Colonic mucosa (tissue), 4 donors: ENCODE results near the gene LIN28A. TPM values are rescaled to one million over a fixed set of nuclear protein-coding genes. Genes with fewer than 3 reads are reported as not detected.

ENCODE experiments used
- DNase-seq: peaks from one replicate; pipeline ENCODE4 v3.0.0-alpha.2; 2020
- H3K27ac ChIP-seq: fragments of 200-600 bp; one replicate; pipeline ENCODE4 v1.8.0; 2021
- H3K27me3 ChIP-seq: fragments of 200-600 bp; one replicate; pipeline ENCODE4 v1.8.0; 2021
- H3K36me3 ChIP-seq: fragments of 200-600 bp; one replicate; pipeline ENCODE4 v1.8.0; 2021
- H3K4me1 ChIP-seq: fragments of 200-600 bp; one replicate; pipeline ENCODE4 v1.8.0; 2021; ENCODE audit warnings: mild to moderate bottlenecking
- H3K4me3 ChIP-seq: fragments of 200-600 bp; one replicate; pipeline ENCODE4 v1.8.0; 2021
- H3K9ac ChIP-seq, 2 donors: one replicate each; pipeline ENCODE4 v1.7.0; 2013; ENCODE audit warnings: control low read depth in 2 of 2, low read depth in 2 of 2, low read length in 2 of 2
- H3K9me3 ChIP-seq: fragments of 200-600 bp; one replicate; pipeline ENCODE4 v1.8.0; 2021
- intact Hi-C: fragments of 100-400 bp; cut with DNase I; formaldehyde crosslinking; loops from one replicate; pipeline ENCODE4 v1.14.1; 2022
- total RNA-seq, 2 donors: library from RNA; stranded (reverse); fragmentation: NEBNext Ultra II Directional in 1 of 2; extraction: Animal tissue kit (Norgen Biotek cat#: 25700) in 1 of 2; gene quantifications; one replicate each; pipeline ENCODE4 v1.2.1, GENCODE V29; 2021
- TF ChIP-seq, protein P1 (sequence below): fragments of 200-600 bp; IDR thresholded peaks from one replicate; pipeline ENCODE4 v1.8.0; 2022; ENCODE audit warnings: antibody characterized with exemption, mild to moderate bottlenecking
- donor health status: healthy.
- donor health status: DM: no; HTN: no; CAD: no.
- donor health status: DM: no; HTN: no; CAD: no.

The LIN28A gene, protein sequence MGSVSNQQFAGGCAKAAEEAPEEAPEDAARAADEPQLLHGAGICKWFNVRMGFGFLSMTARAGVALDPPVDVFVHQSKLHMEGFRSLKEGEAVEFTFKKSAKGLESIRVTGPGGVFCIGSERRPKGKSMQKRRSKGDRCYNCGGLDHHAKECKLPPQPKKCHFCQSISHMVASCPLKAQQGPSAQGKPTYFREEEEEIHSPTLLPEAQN
- total RNA-seq, result 1 to 10 TPM in 1 of 2 donors, not detected in 1; 1.4 TPM

GRCh38 chr1:26410706-26411623, at the start of gene LIN28A:
Gene LIN28A (plus strand): TSS chr1:26410817. CDS start chr1:26410892, 75 bp downstream.
- no peak within 1 kb of the TSS for H3K9ac ChIP-seq
- H3K27ac ChIP-seq, result no peak within 1 kb of the TSS
- H3K4me3 ChIP-seq, result no peak within 1 kb of the TSS
- H3K27me3 ChIP-seq, result peaks cover 43% of the 10 kb centered on the region
- DNase-seq, result no peak
- TF ChIP-seq, protein P1, sequence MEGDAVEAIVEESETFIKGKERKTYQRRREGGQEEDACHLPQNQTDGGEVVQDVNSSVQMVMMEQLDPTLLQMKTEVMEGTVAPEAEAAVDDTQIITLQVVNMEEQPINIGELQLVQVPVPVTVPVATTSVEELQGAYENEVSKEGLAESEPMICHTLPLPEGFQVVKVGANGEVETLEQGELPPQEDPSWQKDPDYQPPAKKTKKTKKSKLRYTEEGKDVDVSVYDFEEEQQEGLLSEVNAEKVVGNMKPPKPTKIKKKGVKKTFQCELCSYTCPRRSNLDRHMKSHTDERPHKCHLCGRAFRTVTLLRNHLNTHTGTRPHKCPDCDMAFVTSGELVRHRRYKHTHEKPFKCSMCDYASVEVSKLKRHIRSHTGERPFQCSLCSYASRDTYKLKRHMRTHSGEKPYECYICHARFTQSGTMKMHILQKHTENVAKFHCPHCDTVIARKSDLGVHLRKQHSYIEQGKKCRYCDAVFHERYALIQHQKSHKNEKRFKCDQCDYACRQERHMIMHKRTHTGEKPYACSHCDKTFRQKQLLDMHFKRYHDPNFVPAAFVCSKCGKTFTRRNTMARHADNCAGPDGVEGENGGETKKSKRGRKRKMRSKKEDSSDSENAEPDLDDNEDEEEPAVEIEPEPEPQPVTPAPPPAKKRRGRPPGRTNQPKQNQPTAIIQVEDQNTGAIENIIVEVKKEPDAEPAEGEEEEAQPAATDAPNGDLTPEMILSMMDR, result no peak
- no peaks in the 10 kb centered on the region for H3K9me3 ChIP-seq
- H3K4me1 ChIP-seq, result no peaks in the 10 kb centered on the region
- no peaks in the 10 kb centered on the region for H3K36me3 ChIP-seq
- intact Hi-C loops, result no loop called here

GRCh38 chr1:26361605-26362122, 49.0 kb upstream of the LIN28A start:
- H3K9me3 ChIP-seq, result no peaks in the 10 kb centered on the region
- no peak for DNase-seq
- H3K4me3 ChIP-seq, result no peak overlapping the region
- H3K27ac ChIP-seq, result no peak overlapping the region
- no peak overlapping the region for H3K9ac ChIP-seq
- peaks cover 19% of the 10 kb centered on the region for H3K27me3 ChIP-seq
- H3K4me1 ChIP-seq, result peaks cover 11% of the 10 kb centered on the region
- TF ChIP-seq, protein P1, result no peak
- H3K36me3 ChIP-seq, result no peaks in the 10 kb centered on the region
- intact Hi-C loops, result loop anchor here (5.0 kb wide), 1 partner anchor 39 kb away; no protein-coding TSS in a partner anchor

DNA sequence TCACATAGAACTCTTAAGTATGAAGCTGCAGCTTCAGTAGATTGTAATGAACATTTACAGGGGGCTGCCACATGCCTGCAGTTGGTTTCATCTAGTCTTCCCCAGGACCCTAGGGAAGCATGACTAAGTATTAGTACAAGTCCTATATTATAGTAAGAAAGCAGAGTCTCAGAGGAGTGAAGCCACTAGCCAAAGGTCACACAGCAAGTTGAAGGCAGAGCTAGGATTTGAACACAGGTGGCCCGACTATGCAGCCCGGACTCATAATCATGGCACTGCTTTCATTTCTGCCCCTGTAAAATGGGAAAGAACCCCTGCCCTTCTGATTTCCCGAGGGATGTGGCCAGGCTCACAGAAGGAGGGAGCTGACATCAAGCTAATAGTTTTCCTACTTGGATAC, 48.3 kb upstream of the LIN28A start:
- Histone ChIP-seq H3K4me3 (no peak overlapping the region), H3K9me3 (no peaks in the 10 kb centered on the region), H3K27me3 (peaks cover 19% of the 10 kb centered on the region), H3K27ac (no peak overlapping the region), H3K9ac (no peak overlapping the region), H3K36me3 (no peaks in the 10 kb centered on the region), H3K4me1 (peaks cover 11% of the 10 kb centered on the region)
- intact Hi-C loops, result loop anchor here (5.0 kb wide), 1 partner anchor 40 kb away; no protein-coding TSS in a partner anchor
- no peak for DNase-seq
- TF ChIP-seq, protein P1, result no peak

GRCh38 chr1:26363549-26364448, 46.8 kb upstream of the LIN28A start:
- H3K9ac ChIP-seq, result no peak overlapping the region
- DNase-seq, result peak; percentile 87
- H3K27me3 ChIP-seq, result peaks cover 19% of the 10 kb centered on the region
- intact Hi-C loops, result loop anchor here (2.0 to 5.0 kb wide), 2 partner anchors 41 to 79 kb away; no protein-coding TSS in a partner anchor
- no peaks in the 10 kb centered on the region for H3K9me3 ChIP-seq
- H3K27ac ChIP-seq, result no peak overlapping the region
- H3K4me3 ChIP-seq, result no peak overlapping the region
- H3K36me3 ChIP-seq, result no peaks in the 10 kb centered on the region
- peaks cover 11% of the 10 kb centered on the region for H3K4me1 ChIP-seq
- TF ChIP-seq, protein P1, result peak; percentile 91
